WERI-Rb-1 (cell line): Measurements from ENCODE around the gene RSU1.

ENCODE experiments used
- DNase-seq: peaks from one replicate; pipeline ENCODE4 v3.0.0-alpha.2; 2020
- H3K27ac ChIP-seq: fragments of 250-450 bp; sonication (Bioruptor Pico); 2 replicates; pipeline ENCODE4 v1.5.1; 2020; ENCODE audit warnings: mild to moderate bottlenecking, moderate library complexity
- H3K27me3 ChIP-seq: fragments of 250-450 bp; sonication (Bioruptor Pico); 2 replicates; pipeline ENCODE4 v1.5.1; 2021; ENCODE audit warnings: mild to moderate bottlenecking, low read depth, moderate library complexity; ENCODE audit not compliant: insufficient read depth, severe bottlenecking
- H3K36me3 ChIP-seq: fragments of 250-450 bp; sonication (Bioruptor Pico); 2 replicates; pipeline ENCODE4 v1.5.1; 2020; ENCODE audit warnings: mild to moderate bottlenecking, moderate library complexity
- H3K4me3 ChIP-seq: 2 replicates; pipeline ENCODE4 v1.5.1; 2011; ENCODE audit warnings: low read depth, mild to moderate bottlenecking, control low read depth, low read length
- H3K9me3 ChIP-seq: fragments of 250-450 bp; sonication (Bioruptor Pico); 2 replicates; pipeline ENCODE4 v1.5.1; 2021; ENCODE audit warnings: mild to moderate bottlenecking, moderate library complexity; ENCODE audit not compliant: severe bottlenecking
- CTCF ChIP-seq: IDR thresholded peaks from 2 replicates; pipeline ENCODE4 v1.5.1; 2011; ENCODE audit warnings: low read depth, mild to moderate bottlenecking, control low read depth, inconsistent platforms, low read length

Gene RSU1

GRCh38 chr10:16720812-16721211, 96.4 kb downstream of the RSU1 start:
- Histone ChIP-seq H3K4me3 (no peak overlapping the region), H3K27me3 (no peaks in the 10 kb centered on the region), H3K9me3 (no peaks in the 10 kb centered on the region), H3K27ac (no peak overlapping the region), H3K36me3 (no peaks in the 10 kb centered on the region)
- no peak for DNase-seq
- TF ChIP-seq CTCF, result no peak

- no peak for DNase-seq
- Histone ChIP-seq H3K27me3 (no peaks in the 10 kb centered on the region), H3K9me3 (no peaks in the 10 kb centered on the region), H3K4me3 (no peak overlapping the region), H3K36me3 (no peaks in the 10 kb centered on the region), H3K27ac (no peak overlapping the region)
- TF ChIP-seq CTCF, result no peak
Measured at GRCh38 chr10:16717622-16718395, 99.4 kb downstream of the RSU1 start.

GRCh38 chr10:16716051-16716450, 101.2 kb downstream of the RSU1 start:
- DNase-seq, result no peak
- Histone ChIP-seq H3K4me3 (no peak overlapping the region), H3K27ac (no peak overlapping the region), H3K9me3 (no peaks in the 10 kb centered on the region), H3K27me3 (no peaks in the 10 kb centered on the region), H3K36me3 (no peaks in the 10 kb centered on the region)
- TF ChIP-seq CTCF, result no peak

GRCh38 chr10:16713290-16713689, 103.9 kb downstream of the RSU1 start:
- Histone ChIP-seq H3K36me3 (no peaks in the 10 kb centered on the region), H3K27me3 (no peaks in the 10 kb centered on the region), H3K9me3 (no peaks in the 10 kb centered on the region), H3K4me3 (no peak overlapping the region), H3K27ac (no peak overlapping the region)
- no peak for TF ChIP-seq CTCF
- DNase-seq, result no peak

GRCh38 chr10:16712883-16713282, 104.3 kb downstream of the RSU1 start:
- H3K27ac ChIP-seq, result no peak overlapping the region
- no peak for TF ChIP-seq CTCF
- no peaks in the 10 kb centered on the region for H3K27me3 ChIP-seq
- H3K4me3 ChIP-seq, result no peak overlapping the region
- no peak for DNase-seq
- no peaks in the 10 kb centered on the region for H3K36me3 ChIP-seq
- no peaks in the 10 kb centered on the region for H3K9me3 ChIP-seq

- Histone ChIP-seq H3K9me3 (no peaks in the 10 kb centered on the region), H3K4me3 (no peak overlapping the region), H3K36me3 (no peaks in the 10 kb centered on the region), H3K27me3 (no peaks in the 10 kb centered on the region), H3K27ac (no peak overlapping the region)
- no peak for DNase-seq
- TF ChIP-seq CTCF, result no peak
Measured at GRCh38 chr10:16700331-16700730, 116.9 kb downstream of the RSU1 start.
